HEK293T (cell line): Measurements from ENCODE around the gene RNF187.

ENCODE experiments used
- BHLHE40 ChIP-seq: fragments of 450-650 bp; IDR thresholded peaks from 2 replicates; pipeline ENCODE4 v1.6.1; 2016; ENCODE audit warnings: mild to moderate bottlenecking, moderate library complexity, borderline replicate concordance
- CTBP1 ChIP-seq: fragments of 450-650 bp; IDR thresholded peaks from 2 replicates; pipeline ENCODE4 v1.6.1; 2016; ENCODE audit warnings: borderline replicate concordance
- FOXA1 ChIP-seq: fragments of 450-650 bp; IDR thresholded peaks from 2 replicates; pipeline ENCODE4 v1.6.1; 2016; ENCODE audit warnings: mild to moderate bottlenecking
- FOXK2 ChIP-seq: fragments of 450-650 bp; IDR thresholded peaks from 2 replicates; pipeline ENCODE4 v1.6.1; 2016; ENCODE audit warnings: mild to moderate bottlenecking
- FOXM1 ChIP-seq: fragments of 450-650 bp; IDR thresholded peaks from 2 replicates; pipeline ENCODE4 v1.6.1; 2017; ENCODE audit warnings: mild to moderate bottlenecking, borderline replicate concordance
- L3MBTL2 ChIP-seq: fragments of 450-650 bp; conservative IDR thresholded peaks from 2 replicates; pipeline ENCODE4 v1.6.1; 2016; ENCODE audit warnings: mild to moderate bottlenecking
- PKNOX1 ChIP-seq: fragments of 450-650 bp; IDR thresholded peaks from 2 replicates; pipeline ENCODE4 v1.6.1; 2016
- SP1 ChIP-seq: fragments of 450-650 bp; IDR thresholded peaks from 2 replicates; pipeline ENCODE4 v1.6.1; 2017
- SUZ12 ChIP-seq: fragments of 450-650 bp; IDR thresholded peaks from 2 replicates; pipeline ENCODE4 v1.6.1; 2016; ENCODE audit warnings: mild to moderate bottlenecking
- ZNF384 ChIP-seq: fragments of 450-650 bp; IDR thresholded peaks from 2 replicates; pipeline ENCODE4 v1.6.1; 2016

- no peak for TF ChIP-seq L3MBTL2
- TF ChIP-seq CTBP1 = no peak
- TF ChIP-seq FOXK2 = no peak
- TF ChIP-seq PKNOX1 = no peak
- no peak for TF ChIP-seq SUZ12
- no peak for TF ChIP-seq FOXM1
- no peak for TF ChIP-seq ZNF384
- TF ChIP-seq FOXA1 = no peak
- no peak for TF ChIP-seq BHLHE40
- TF ChIP-seq SP1 = no peak
These were observed 9.3 kb downstream of the RNF187 start for GRCh38 chr1:228496494-228496893.
